ENCODE data around the gene MYF5. TPM values are rescaled to one million over a fixed set of nuclear protein-coding genes. Genes with fewer than 3 reads are reported as not detected.
A peak's percentile ranks its signal among the peaks of the same experiment; 100 is the strongest.

The MYF5 gene
- total and polyA plus RNA-seq, 11 donors: not detected

GRCh38 chr12:80707830-80708258, 8.9 kb upstream of the MYF5 start:
- DNase-seq: no peak
- no peak overlapping the region for H3K27ac ChIP-seq
- peak overlapping the region in 1 of 12 donors; percentile 20 for H3K4me3 ChIP-seq
- peaks cover 0 to 10% (median under 1%) of the 10 kb centered on the region in 12 donors for H3K4me1 ChIP-seq
- H3K9me3 ChIP-seq: no peaks in the 10 kb centered on the region
- peaks cover 0 to 28% (median 5%) of the 10 kb centered on the region in 9 donors for H3K27me3 ChIP-seq
- WGBS, 4 donors: 47 to 57% (median 55%) methylated on average over 14 to 21 of the region's 21 CpGs
- no peak for ATAC-seq
- no peak for TF ChIP-seq POLR2A (IDR thresholded peaks at IDR 0.05)
- TF ChIP-seq, protein P1, sequence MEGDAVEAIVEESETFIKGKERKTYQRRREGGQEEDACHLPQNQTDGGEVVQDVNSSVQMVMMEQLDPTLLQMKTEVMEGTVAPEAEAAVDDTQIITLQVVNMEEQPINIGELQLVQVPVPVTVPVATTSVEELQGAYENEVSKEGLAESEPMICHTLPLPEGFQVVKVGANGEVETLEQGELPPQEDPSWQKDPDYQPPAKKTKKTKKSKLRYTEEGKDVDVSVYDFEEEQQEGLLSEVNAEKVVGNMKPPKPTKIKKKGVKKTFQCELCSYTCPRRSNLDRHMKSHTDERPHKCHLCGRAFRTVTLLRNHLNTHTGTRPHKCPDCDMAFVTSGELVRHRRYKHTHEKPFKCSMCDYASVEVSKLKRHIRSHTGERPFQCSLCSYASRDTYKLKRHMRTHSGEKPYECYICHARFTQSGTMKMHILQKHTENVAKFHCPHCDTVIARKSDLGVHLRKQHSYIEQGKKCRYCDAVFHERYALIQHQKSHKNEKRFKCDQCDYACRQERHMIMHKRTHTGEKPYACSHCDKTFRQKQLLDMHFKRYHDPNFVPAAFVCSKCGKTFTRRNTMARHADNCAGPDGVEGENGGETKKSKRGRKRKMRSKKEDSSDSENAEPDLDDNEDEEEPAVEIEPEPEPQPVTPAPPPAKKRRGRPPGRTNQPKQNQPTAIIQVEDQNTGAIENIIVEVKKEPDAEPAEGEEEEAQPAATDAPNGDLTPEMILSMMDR (IDR thresholded peaks at IDR 0.05): no peak
- H3K36me3 ChIP-seq: no peaks in the 10 kb centered on the region
- intact Hi-C loops (cut with DNase I): no loop called here

- Histone ChIP-seq H3K4me3 (peak overlapping the region in 6 of 12 donors; percentile 7 to 25 (median 18)), H3K9me3 (no peaks in the 10 kb centered on the region), H3K27ac (no peak overlapping the region), H3K36me3 (no peaks in the 10 kb centered on the region), H3K27me3 (peaks cover 0 to 33% (median 5%) of the 10 kb centered on the region in 9 donors), H3K4me1 (peaks cover 0 to 8% (median 0%) of the 10 kb centered on the region in 12 donors)
- TF ChIP-seq POLR2A (IDR thresholded peaks at IDR 0.05): no peak
- TF ChIP-seq, protein P1 (IDR thresholded peaks at IDR 0.05): no peak
- 7 to 19% (median 12%) methylated on average over 45 to 50 of the region's 50 CpGs for WGBS, 4 donors
- intact Hi-C loops (cut with DNase I): no loop called here
- no peak for ATAC-seq
- no peak for DNase-seq
Measured at GRCh38 chr12:80708259-80708974, 8.3 kb upstream of the MYF5 start.

- ATAC-seq (no peak), DNase-seq (no peak)
- H3K4me3 ChIP-seq: no peak overlapping the region
- intact Hi-C loops (cut with DNase I): no loop called here
- 55 to 66% (median 60%) methylated on average over 10 of the region's 10 CpGs for WGBS, 4 donors
- H3K4me1 ChIP-seq: peaks cover 0 to 8% (median 0%) of the 10 kb centered on the region in 12 donors
- TF ChIP-seq, protein P1 (IDR thresholded peaks at IDR 0.05): no peak
- no peak for TF ChIP-seq POLR2A (IDR thresholded peaks at IDR 0.05)
- H3K27me3 ChIP-seq: peaks cover 0 to 38% (median 5%) of the 10 kb centered on the region in 9 donors
- H3K36me3 ChIP-seq: no peaks in the 10 kb centered on the region
- no peaks in the 10 kb centered on the region for H3K9me3 ChIP-seq
- no peak overlapping the region for H3K27ac ChIP-seq
Measured at GRCh38 chr12:80708975-80709328, 7.8 kb upstream of the MYF5 start.

- H3K4me1 ChIP-seq: peaks cover 0 to 8% (median 0%) of the 10 kb centered on the region in 12 donors
Measured at GRCh38 chr12:80709811-80710726, 6.6 kb upstream of the MYF5 start.

More at GRCh38 chr12:80709811-80710726, 6.6 kb upstream of the MYF5 start:
- TF ChIP-seq, protein P1 (IDR thresholded peaks at IDR 0.05): peak in 4 of 12 donors; percentile 5 to 16 (median 9)
- no peak for TF ChIP-seq POLR2A (IDR thresholded peaks at IDR 0.05)
- Histone ChIP-seq H3K36me3 (no peaks in the 10 kb centered on the region), H3K27me3 (peaks cover 0 to 39% (median 6%) of the 10 kb centered on the region in 9 donors), H3K4me3 (no peak overlapping the region), H3K9me3 (no peaks in the 10 kb centered on the region), H3K27ac (no peak overlapping the region)
- WGBS, 4 donors: 74 to 81% (median 77%) methylated on average over 20 of the region's 20 CpGs
- DNase-seq: no peak
- intact Hi-C loops (cut with DNase I): no loop called here
- ATAC-seq: no peak
